Astrocyte of the spinal cord (primary cell): Measurements from ENCODE around the gene YIPF4.
"Not testable (repeated sequence)": the region's sequence is repeated elsewhere in the genome, so short reads cannot be mapped to it uniquely, and the experiment has no call there.

ENCODE experiments used
- DNase-seq: peaks from one replicate; pipeline ENCODE4 v3.0.0; 2011; ENCODE audit warnings: low read depth, low spot score
- H3K4me3 ChIP-seq: 2 replicates; pipeline ENCODE4 v1.5.1; 2011; ENCODE audit warnings: low read depth, mild to moderate bottlenecking, low read length, moderate library complexity
- in situ Hi-C: cut with HindIII; loops from 2 replicates; pipeline ENCODE4 v1.10.0; 2017; ENCODE audit warnings: low sequenced_read_pairs
- TF ChIP-seq, protein P1 (sequence below): IDR thresholded peaks from 2 replicates; pipeline ENCODE4 v1.5.1; 2012; ENCODE audit warnings: low read depth, mild to moderate bottlenecking, low read length, inconsistent platforms

Gene YIPF4

DNA sequence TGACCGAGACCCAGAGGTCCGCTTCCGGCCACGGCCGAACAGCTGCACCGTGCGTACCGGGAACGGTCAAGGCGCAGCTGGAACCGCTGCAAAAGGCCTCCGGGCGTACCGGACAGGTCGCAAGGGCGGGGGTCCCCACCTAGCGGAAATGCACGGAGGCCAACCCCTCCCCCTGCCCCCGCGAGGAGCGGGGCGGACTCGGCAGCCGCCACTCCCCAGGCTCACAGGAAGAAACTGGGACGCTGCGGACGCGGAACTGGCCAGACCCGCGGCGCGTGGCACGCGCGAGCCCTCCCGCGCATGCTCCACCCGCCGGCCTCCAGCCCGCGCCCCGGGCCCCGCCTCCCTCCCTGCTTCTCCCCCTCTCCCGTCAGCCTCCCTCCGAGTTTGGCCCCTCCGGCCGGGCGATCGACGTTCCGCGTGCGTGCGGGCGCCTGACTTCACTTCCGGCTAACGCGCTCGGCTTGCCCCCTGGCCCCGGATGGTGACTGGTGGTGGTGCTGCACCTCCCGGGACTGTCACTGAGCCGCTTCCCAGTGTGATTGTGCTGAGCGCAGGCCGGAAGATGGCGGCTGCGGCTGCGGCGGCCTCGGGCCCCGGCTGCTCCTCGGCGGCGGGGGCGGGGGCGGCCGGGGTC lies 79.1 kb downstream of the YIPF4 start, which contains the start of gene BIRC6:
TSS of gene BIRC6 (plus strand) at position 343 of the 637 bp plus-strand sequence. CDS start at position 482, 139 bp downstream.
- H3K4me3 ChIP-seq: peak within 1 kb of the TSS; percentile 88
- in situ Hi-C loops: no loop called here
- TF ChIP-seq, protein P1, sequence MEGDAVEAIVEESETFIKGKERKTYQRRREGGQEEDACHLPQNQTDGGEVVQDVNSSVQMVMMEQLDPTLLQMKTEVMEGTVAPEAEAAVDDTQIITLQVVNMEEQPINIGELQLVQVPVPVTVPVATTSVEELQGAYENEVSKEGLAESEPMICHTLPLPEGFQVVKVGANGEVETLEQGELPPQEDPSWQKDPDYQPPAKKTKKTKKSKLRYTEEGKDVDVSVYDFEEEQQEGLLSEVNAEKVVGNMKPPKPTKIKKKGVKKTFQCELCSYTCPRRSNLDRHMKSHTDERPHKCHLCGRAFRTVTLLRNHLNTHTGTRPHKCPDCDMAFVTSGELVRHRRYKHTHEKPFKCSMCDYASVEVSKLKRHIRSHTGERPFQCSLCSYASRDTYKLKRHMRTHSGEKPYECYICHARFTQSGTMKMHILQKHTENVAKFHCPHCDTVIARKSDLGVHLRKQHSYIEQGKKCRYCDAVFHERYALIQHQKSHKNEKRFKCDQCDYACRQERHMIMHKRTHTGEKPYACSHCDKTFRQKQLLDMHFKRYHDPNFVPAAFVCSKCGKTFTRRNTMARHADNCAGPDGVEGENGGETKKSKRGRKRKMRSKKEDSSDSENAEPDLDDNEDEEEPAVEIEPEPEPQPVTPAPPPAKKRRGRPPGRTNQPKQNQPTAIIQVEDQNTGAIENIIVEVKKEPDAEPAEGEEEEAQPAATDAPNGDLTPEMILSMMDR: no peak
- peak; percentile 97 for DNase-seq

DNA sequence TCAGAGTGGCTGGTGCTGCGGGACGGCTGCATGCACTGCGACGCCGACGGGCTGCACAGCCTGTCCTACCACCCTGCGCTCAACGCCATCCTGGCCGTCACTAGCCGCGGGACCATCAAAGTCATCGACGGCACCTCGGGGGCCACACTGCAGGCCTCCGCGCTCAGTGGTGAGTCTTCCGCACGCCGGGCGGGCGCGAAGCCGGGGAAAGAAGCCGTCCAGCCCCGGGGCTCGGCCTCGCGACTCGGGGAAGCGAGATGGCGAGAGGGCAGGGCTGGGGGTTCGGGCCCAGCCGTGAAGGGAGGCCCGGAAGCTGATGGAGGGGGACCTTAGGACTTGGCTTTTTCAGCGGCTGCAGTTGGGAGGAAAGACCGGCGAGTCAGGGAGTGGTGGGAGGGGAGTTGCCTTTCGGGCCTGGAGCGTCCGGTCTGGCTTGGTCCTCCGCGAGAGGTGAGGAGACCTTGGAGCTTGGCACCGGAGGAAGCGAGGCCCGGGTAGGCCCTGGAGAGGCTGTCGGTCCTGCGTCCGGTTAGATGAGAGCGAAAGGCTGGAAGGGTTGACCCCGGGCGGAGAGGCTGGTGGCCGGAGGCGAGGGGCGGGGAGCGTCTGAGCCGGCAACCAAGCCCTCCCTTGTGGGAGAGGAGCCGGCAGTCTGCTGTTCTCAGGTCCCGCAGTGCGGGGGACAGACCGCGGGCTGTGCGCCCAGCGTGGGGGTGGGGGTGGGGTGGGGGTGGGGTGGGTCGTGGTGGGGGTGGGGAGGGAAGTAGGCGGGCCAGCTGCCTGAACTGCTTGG lies 79.8 kb downstream of the YIPF4 start:
- in situ Hi-C loops: no loop called here
- TF ChIP-seq, protein P1: no peak
- DNase-seq: peak; percentile 41
- H3K4me3 ChIP-seq: peak overlapping the region; percentile 88

DNA sequence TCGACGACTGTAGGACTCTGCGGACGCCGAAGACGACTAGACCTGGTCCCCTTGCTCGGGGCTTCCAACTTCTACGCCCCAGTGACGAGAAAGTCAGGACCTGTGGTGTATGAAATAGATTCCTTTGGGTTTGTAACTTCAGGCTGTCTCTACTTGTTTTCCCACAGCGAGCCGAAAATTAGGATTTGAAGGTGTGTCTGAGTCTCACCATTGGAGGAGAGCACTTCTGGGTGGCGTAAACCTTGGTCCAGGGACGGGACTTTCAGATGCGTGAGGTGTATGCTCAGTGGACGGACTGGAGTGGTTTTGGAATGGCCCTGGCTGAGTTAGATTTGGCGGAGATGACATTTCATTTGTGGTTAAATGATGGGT lies 80.4 kb downstream of the YIPF4 start:
- in situ Hi-C loops: no loop called here

DNA sequence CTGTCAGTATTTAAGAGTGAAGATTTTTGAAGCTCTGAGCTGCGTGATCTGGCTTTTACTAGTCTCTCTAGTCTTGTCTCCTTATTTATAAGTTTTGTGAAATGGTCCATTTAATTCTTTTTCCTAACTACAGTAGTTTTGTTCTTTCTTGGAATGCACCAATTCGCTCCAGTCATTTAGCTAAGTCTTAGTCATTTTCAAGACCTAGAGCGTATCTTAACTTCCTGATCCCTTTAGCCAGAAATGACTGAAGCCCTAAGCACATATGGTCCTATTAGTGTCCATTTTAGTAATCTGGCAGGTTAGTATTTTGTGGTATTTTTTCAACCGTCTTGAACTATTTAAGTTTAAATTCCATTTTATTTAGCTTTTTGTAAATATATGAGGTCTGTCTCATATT lies 82.7 kb downstream of the YIPF4 start:
- DNase-seq: peak; percentile 31
- TF ChIP-seq, protein P1: no peak
- in situ Hi-C loops: no loop called here
- H3K4me3 ChIP-seq: no peak overlapping the region

More for the DNA sequence above, 80.4 kb downstream of the YIPF4 start:
- TF ChIP-seq, protein P1: no peak
- H3K4me3 ChIP-seq: peak overlapping the region; percentile 88
- peak; percentile 15 for DNase-seq

- DNase-seq, in situ Hi-C loops, H3K4me3 ChIP-seq: not testable (repeated sequence)
Measured at GRCh38 chr2:32362997-32363396, 85.3 kb downstream of the YIPF4 start.

- TF ChIP-seq, protein P1: no peak
- no peak overlapping the region for H3K4me3 ChIP-seq
- DNase-seq: no peak
- in situ Hi-C loops: no loop called here
Measured at GRCh38 chr2:32363597-32363996, 85.9 kb downstream of the YIPF4 start.

DNA sequence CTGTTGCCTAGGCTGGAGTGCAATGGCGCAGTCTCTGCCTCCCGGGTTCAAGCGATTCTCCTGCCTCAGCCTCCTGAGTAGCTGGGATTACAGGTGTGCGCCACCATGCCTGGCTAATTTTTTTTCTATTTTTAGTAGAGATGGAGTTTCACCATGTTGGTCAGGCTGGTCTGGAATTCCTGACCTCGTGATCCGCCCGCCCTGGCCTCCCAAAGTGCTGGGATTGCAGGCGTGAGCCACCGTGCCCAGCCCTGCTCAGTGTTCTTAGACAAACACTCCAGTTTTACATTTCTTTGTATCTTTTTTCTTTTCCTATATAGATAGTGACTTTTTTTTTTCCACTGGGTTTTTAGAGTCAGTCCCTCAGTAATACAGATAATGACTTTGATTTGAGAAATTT lies 86.6 kb downstream of the YIPF4 start:
- H3K4me3 ChIP-seq, DNase-seq, in situ Hi-C loops: not testable (repeated sequence)

- in situ Hi-C loops, DNase-seq, H3K4me3 ChIP-seq: not testable (repeated sequence)
Measured at GRCh38 chr2:32365679-32366078, 88.0 kb downstream of the YIPF4 start.
